Measurements from ENCODE around the gene ACAN. TPM values are rescaled to one million over a fixed set of nuclear protein-coding genes. Genes with fewer than 3 reads are reported as not detected.

Gene ACAN
- total RNA-seq, 1 donor from 2014 or later, result not detected

- no peaks in the 10 kb centered on the region for H3K27me3 ChIP-seq (ENCODE audit: control insufficient read depth, insufficient read depth, low read length)
- DNase-seq (ENCODE audit: low read depth), result no peak
- H3K36me3 ChIP-seq (ENCODE audit: control insufficient read depth, insufficient read depth, low read length), result no peaks in the 10 kb centered on the region
- no peak overlapping the region for H3K4me3 ChIP-seq (ENCODE audit: low read depth, low read length)
- TF ChIP-seq CTCF (IDR thresholded peaks at IDR 0.05; ENCODE audit: insufficient read depth, low read length, severe bottlenecking), result no peak
- FAIRE-seq, result no peak
These were observed 83.9 kb downstream of the ACAN start for GRCh38 chr15:88887068-88887580.

- Histone ChIP-seq H3K36me3 (ENCODE audit: control insufficient read depth, insufficient read depth, low read length) (no peaks in the 10 kb centered on the region), H3K27me3 (ENCODE audit: control insufficient read depth, insufficient read depth, low read length) (no peaks in the 10 kb centered on the region), H3K4me3 (ENCODE audit: low read depth, low read length) (no peak overlapping the region)
- DNase-seq (ENCODE audit: low read depth) (no peak), FAIRE-seq (no peak)
- TF ChIP-seq CTCF (IDR thresholded peaks at IDR 0.05; ENCODE audit: insufficient read depth, low read length, severe bottlenecking), result no peak
These were observed 85.5 kb downstream of the ACAN start for GRCh38 chr15:88888719-88889118.

GRCh38 chr15:88890495-88890894 lies 87.3 kb downstream of the ACAN start:
- Histone ChIP-seq H3K36me3 (ENCODE audit: control insufficient read depth, insufficient read depth, low read length) (no peaks in the 10 kb centered on the region), H3K4me3 (ENCODE audit: low read depth, low read length) (no peak overlapping the region), H3K27me3 (ENCODE audit: control insufficient read depth, insufficient read depth, low read length) (no peaks in the 10 kb centered on the region)
- FAIRE-seq, result no peak
- no peak for TF ChIP-seq CTCF (IDR thresholded peaks at IDR 0.05; ENCODE audit: insufficient read depth, low read length, severe bottlenecking)
- DNase-seq (ENCODE audit: low read depth), result no peak

- FAIRE-seq (no peak), DNase-seq (ENCODE audit: low read depth) (no peak)
- no peak for TF ChIP-seq CTCF (IDR thresholded peaks at IDR 0.05; ENCODE audit: insufficient read depth, low read length, severe bottlenecking)
- Histone ChIP-seq H3K4me3 (ENCODE audit: low read depth, low read length) (no peak overlapping the region), H3K36me3 (ENCODE audit: control insufficient read depth, insufficient read depth, low read length) (no peaks in the 10 kb centered on the region), H3K27me3 (ENCODE audit: control insufficient read depth, insufficient read depth, low read length) (no peaks in the 10 kb centered on the region)
These were observed 88.5 kb downstream of the ACAN start for GRCh38 chr15:88891540-88892254.

GRCh38 chr15:88894348-88894818 lies 91.1 kb downstream of the ACAN start:
- peak overlapping the region; percentile 41 for H3K4me3 ChIP-seq (ENCODE audit: low read depth, low read length)
- peak; percentile 77 for FAIRE-seq
- TF ChIP-seq CTCF (IDR thresholded peaks at IDR 0.05; ENCODE audit: insufficient read depth, low read length, severe bottlenecking), result peak; percentile 96
- no peaks in the 10 kb centered on the region for H3K36me3 ChIP-seq (ENCODE audit: control insufficient read depth, insufficient read depth, low read length)
- peak; percentile 63 for DNase-seq (ENCODE audit: low read depth)
- no peaks in the 10 kb centered on the region for H3K27me3 ChIP-seq (ENCODE audit: control insufficient read depth, insufficient read depth, low read length)
